Subcutaneous adipose tissue (tissue), 4 donors: ENCODE results near the gene SLC6A6. TPM values are rescaled to one million over a fixed set of nuclear protein-coding genes. Genes with fewer than 3 reads are reported as not detected.

Source experiments
- CTCF ChIP-seq: fragments of 450-650 bp; IDR thresholded peaks from one replicate; pipeline ENCODE4 v1.5.1; 2016; ENCODE audit warnings: low read depth, mild to moderate bottlenecking, control low read depth, antibody characterized with exemption, moderate library complexity
- total RNA-seq, 4 donors: library from RNA; depleted of rRNA; stranded (reverse); fragments of >200 nt; gene quantifications; one replicate each; pipeline ENCODE4 v1.1.0, GENCODE V29; 2016

The SLC6A6 gene
- total RNA-seq, 4 donors from 2014 or later, result 20.5 to 64.8 (median 30.7) TPM

- TF ChIP-seq CTCF, result no peak
These were observed 104.4 kb downstream of the SLC6A6 start for GRCh38 chr3:14506626-14507304.

GRCh38 chr3:14507305-14507741 is 104.9 kb downstream of the SLC6A6 start:
- no peak for TF ChIP-seq CTCF

GRCh38 chr3:14507757-14508504 is 105.5 kb downstream of the SLC6A6 start:
- no peak for TF ChIP-seq CTCF

- TF ChIP-seq CTCF, result no peak
These were observed 106.1 kb downstream of the SLC6A6 start for GRCh38 chr3:14508505-14508819.

- TF ChIP-seq CTCF, result no peak
These were observed 106.8 kb downstream of the SLC6A6 start for GRCh38 chr3:14508966-14509795.

GRCh38 chr3:14509796-14510100 is 107.3 kb downstream of the SLC6A6 start:
- no peak for TF ChIP-seq CTCF
